A549 treated with AZD2906 at 1 μM for 4 hours (cell line): Measurements from ENCODE around the gene SRSF2. TPM values are rescaled to one million over a fixed set of nuclear protein-coding genes. Genes with fewer than 3 reads are reported as not detected.

Experiments used
- total RNA-seq: library from RNA; stranded (reverse); fragments of 200-300 nt; extraction: Qiagen RNA extraction; gene quantifications from 5 replicates; pipeline ENCODE4 v1.2.3, GENCODE V29; 2022

SRSF2 gene
- 408 to 455 TPM (median 433 TPM) in 5 replicates for total RNA-seq

GRCh38 chr17:76737082-76737675 is at the start of gene SRSF2:
Gene SRSF2, minus strand, starts transcription at chr17:76737331. Its CDS starts 171 bp downstream, at chr17:76737160.

GRCh38 chr17:76737676-76738467 is 741 bp upstream of the SRSF2 start, which contains the start of gene MFSD11:
Gene MFSD11, plus strand, starts transcription at chr17:76738119. Its CDS starts 234 bp downstream, at chr17:76738353.

GRCh38 chr17:76726776-76727718 is 10.1 kb downstream of the SRSF2 start, which contains the start of gene METTL23:
Gene METTL23, plus strand, starts transcription at chr17:76726839. Its CDS starts 2,872 bp downstream, at chr17:76729711.

DNA sequence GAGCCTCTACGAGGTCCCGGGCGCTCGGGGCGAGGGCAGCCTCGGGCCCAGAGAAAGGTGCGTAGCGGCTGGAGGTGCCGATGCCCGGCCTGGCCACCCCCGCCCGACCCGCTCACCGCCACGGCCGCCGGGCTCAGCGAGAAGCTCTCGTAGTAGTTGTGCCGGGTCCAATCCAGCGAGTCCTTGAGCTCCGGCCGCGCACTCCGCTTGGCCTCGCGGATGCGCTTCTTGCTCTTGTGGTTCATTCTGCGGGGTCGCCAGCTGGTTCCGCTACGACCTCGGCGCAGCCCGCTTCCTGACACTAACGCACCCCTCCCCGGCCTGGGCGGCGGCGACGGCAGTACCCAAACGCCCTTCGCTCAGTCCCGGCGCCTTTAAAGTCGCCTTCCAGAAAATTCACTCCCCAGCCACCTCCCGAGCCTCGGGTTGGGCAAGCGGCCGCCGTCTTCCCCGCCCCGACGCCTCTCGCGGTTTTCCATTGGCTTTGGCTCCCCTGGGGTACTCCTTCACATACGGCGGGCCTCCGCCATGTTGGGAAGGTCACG is 10.8 kb downstream of the SRSF2 start, which contains the start of gene JMJD6:
JMJD6 (minus strand) TSS at position 376 of the 545 bp plus-strand sequence; CDS start at position 245, 131 bp downstream.

DNA sequence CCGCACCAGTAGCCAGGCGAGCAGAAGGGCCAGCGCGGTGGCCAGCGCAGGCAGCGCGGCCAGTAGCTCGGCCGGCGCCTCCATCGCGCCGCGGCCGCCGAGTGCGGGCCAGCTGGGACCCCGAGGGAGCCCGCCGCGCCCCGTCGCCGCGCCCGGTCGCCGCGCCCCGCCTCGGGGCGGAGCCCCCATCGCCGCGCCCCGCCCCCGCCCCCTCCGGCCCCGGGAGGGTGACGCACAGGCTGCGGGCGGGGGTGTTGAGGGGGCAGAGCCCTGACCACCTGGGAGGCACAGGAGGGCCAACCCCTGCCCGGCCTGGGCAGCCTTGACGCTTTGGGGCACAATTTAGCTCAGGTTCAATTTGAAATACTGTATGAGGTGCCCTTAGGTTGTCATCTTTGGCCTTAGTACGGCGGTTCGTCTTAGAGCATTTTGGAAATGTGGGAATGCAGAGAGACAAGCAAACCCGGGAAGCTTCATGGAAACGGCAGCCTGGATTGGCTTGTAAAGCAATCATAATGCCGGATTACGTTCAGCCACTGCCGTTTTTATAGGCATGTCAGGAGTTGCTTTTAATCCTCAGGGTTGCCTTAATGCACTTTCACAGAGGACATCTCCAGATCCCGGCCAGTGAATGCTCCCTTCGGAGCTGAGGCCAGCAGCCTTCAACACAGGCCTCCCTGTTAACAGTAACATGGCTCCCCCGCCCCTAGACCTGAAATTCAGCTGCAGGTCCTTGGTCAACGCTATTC is 26.1 kb downstream of the SRSF2 start, which contains the start of gene MXRA7:
MXRA7 (minus strand) TSS at position 103 of the 749 bp plus-strand sequence; CDS start at position 84, 19 bp downstream.

Other genes with a start within 250 kb of the SRSF2 start
- 54.6 to 64.5 TPM (median 61.4 TPM) in 5 replicates for gene RHBDF2, start 235.9 kb downstream of the SRSF2 start, total RNA-seq
- gene CYGB, start 199.6 kb downstream of the SRSF2 start, total RNA-seq = 0.88 to 1.7 TPM (median 1.2 TPM) in 5 replicates
- gene PRCD, start 197.3 kb downstream of the SRSF2 start, total RNA-seq = not detected in 5 replicates
- 0.37 to 0.46 TPM (median 0.42 TPM) in 5 replicates for gene ST6GALNAC2, start 151.5 kb downstream of the SRSF2 start, total RNA-seq
- gene ST6GALNAC1, start 93.6 kb downstream of the SRSF2 start, total RNA-seq = 0.20 to 0.28 TPM (median 0.26 TPM) in 5 replicates
- gene MXRA7, start 26.4 kb downstream of the SRSF2 start, total RNA-seq = 62.0 to 65.0 TPM (median 64.4 TPM) in 5 replicates
- 77.3 to 80.6 TPM (median 78.6 TPM) in 5 replicates for gene JMJD6, start 10.7 kb downstream of the SRSF2 start, total RNA-seq
- gene METTL23, start 10.5 kb downstream of the SRSF2 start, total RNA-seq = 54.0 to 64.4 TPM (median 59.5 TPM) in 5 replicates
- 19.8 to 21.5 TPM (median 20.3 TPM) in 5 replicates for gene MFSD11, start 788 bp upstream of the SRSF2 start, total RNA-seq
- gene MGAT5B, start 131.1 kb upstream of the SRSF2 start, total RNA-seq = 16.8 to 21.4 TPM (median 20.1 TPM) in 5 replicates